ENCODE measurements around the gene RRAS.

The RRAS gene

DNA sequence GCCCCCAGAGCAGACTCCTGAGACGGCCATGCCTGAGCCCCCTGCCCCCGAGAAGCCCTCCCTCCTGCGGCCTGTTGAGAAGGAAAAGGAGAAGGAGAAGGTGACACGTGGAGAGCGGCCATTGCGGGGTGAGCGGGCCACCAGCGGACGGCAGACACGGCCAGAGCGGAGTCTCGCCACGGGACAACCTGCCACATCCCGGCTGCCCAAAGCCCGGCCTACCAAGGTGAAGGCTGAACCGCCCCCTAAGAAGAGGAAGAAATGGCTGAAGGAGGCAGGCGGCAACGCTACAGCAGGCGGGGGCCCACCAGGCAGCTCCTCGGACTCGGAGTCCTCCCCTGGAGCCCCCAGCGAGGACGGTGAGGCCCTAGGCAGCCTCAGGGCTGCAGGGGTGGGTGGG lies 24.1 kb downstream of the RRAS start:
- TF ChIP-seq, protein P1, sequence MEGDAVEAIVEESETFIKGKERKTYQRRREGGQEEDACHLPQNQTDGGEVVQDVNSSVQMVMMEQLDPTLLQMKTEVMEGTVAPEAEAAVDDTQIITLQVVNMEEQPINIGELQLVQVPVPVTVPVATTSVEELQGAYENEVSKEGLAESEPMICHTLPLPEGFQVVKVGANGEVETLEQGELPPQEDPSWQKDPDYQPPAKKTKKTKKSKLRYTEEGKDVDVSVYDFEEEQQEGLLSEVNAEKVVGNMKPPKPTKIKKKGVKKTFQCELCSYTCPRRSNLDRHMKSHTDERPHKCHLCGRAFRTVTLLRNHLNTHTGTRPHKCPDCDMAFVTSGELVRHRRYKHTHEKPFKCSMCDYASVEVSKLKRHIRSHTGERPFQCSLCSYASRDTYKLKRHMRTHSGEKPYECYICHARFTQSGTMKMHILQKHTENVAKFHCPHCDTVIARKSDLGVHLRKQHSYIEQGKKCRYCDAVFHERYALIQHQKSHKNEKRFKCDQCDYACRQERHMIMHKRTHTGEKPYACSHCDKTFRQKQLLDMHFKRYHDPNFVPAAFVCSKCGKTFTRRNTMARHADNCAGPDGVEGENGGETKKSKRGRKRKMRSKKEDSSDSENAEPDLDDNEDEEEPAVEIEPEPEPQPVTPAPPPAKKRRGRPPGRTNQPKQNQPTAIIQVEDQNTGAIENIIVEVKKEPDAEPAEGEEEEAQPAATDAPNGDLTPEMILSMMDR (IDR thresholded peaks at IDR 0.05; ENCODE audit: low read depth, low read length, missing control alignments): no peak
- no peak for DNase-seq (ENCODE audit: extremely low read depth, low read depth)
- no peak overlapping the region for H3K4me3 ChIP-seq (replicated peaks; ENCODE audit: low read depth, low read length)

DNA sequence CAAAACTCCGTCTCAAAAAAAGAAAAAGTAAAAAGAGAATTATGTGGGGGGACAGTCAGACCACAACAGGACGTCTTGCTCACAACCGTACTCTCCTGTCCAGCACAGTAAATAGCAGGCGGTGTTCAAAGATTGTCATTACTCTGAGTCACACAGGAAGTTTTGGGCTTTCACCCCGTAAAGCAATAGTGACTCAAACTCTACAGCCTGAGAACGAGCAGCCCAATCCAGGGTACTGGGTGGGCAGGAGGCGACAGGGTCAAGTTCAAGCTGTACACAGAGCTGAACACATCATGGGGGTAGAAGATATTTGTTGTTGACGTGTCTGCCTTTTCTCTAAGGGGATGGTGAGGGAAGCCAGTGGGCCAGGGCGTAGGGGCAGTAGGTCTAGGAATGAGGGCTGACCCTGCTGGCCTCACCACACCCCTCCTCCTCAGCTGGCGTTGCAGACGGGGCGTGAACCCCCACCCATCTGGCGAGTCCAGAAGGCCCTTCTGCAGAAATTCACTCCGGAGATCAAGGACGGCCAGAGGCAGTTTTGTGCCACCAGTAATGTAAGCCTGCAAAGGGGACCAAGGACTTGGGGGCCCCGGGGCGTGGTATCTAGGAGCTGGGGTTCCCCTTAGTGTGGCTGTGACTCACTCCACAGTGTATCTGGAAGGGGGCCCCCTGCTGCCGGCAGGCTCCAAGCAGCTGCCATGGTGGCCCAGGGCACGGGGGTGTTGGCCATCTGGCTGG lies 25.7 kb downstream of the RRAS start:
- peak; percentile 44 for DNase-seq (ENCODE audit: extremely low read depth, low read depth)
- H3K4me3 ChIP-seq (replicated peaks; ENCODE audit: low read depth, low read length): no peak overlapping the region
- TF ChIP-seq, protein P1 (IDR thresholded peaks at IDR 0.05; ENCODE audit: low read depth, low read length, missing control alignments): peak; percentile 24

DNA sequence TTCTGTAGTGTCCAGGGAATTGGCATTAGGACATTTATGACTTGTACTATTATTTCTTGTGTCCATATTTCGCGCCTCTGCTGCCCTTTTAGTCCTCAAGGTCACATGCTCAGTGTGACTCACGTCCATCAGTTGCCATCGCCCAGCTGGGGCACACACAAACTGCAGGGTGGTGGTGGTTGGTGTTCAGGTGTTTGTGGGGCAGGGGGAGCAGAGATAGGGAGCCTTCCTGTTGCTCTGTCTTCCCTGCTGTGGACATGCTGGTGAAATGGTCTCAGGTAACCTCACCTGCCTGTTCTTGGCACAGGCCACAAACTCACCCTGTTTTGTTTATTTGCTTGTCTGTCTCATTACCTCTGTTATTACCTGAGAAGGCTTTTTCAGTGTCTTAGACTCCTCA lies 26.6 kb downstream of the RRAS start:
- no peak overlapping the region for H3K4me3 ChIP-seq (replicated peaks; ENCODE audit: low read depth, low read length)
- no peak for DNase-seq (ENCODE audit: extremely low read depth, low read depth)
- TF ChIP-seq, protein P1 (IDR thresholded peaks at IDR 0.05; ENCODE audit: low read depth, low read length, missing control alignments): no peak

DNA sequence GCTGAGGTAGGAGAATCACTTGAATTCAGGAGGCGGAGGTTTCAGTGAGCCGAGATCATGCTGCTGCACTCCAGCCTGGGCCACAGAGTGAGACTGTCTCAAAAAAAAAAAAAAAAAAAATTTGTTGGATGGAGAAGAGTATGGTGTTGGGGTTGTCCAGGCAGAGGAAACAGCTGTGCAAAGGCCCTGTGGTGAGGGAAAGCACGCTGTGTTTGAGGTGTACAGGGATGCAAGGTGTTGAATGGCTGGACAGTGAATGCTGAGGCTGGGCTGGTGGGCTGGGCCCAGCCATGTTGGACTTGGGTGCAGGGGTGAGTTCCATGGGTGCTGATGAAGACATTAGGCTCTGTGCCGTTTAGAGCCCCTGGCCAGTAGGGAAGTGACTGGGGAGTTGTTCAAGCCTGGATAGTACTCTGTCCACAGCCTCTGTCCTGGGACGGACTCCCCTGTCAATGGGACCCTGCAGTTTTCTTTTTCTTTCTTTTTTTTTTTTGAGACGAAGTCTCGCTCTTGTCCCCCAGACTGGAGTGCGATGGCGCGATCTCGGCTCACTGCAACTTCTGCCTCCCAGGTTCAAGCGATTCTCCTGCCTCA lies 30.3 kb downstream of the RRAS start:
- TF ChIP-seq, protein P1 (IDR thresholded peaks at IDR 0.05; ENCODE audit: low read depth, low read length, missing control alignments): no peak
- no peak for DNase-seq (ENCODE audit: extremely low read depth, low read depth)
- H3K4me3 ChIP-seq (replicated peaks; ENCODE audit: low read depth, low read length): no peak overlapping the region

DNA sequence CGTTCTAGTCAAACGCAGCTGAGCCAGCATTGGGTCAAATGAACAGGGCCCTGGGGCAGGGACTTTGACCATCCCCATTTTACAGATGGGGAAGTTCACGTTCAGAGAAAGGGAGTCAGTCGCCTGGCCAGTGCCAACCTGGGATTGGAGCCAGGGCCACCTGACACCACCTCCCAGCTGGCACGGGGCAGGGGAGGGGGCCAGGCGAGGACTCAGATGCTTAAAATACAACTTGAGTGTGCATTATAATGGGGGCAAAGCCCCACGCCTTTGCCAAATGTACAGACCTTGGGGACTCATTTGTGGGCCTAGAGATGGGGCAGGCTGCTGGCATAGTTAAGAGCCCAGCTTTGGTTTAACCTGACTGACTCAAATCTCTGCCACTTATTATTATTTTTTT lies 34.3 kb downstream of the RRAS start:
- DNase-seq (ENCODE audit: extremely low read depth, low read depth): no peak
- H3K4me3 ChIP-seq (replicated peaks; ENCODE audit: low read depth, low read length): no peak overlapping the region
- TF ChIP-seq, protein P1 (IDR thresholded peaks at IDR 0.05; ENCODE audit: low read depth, low read length, missing control alignments): no peak

DNA sequence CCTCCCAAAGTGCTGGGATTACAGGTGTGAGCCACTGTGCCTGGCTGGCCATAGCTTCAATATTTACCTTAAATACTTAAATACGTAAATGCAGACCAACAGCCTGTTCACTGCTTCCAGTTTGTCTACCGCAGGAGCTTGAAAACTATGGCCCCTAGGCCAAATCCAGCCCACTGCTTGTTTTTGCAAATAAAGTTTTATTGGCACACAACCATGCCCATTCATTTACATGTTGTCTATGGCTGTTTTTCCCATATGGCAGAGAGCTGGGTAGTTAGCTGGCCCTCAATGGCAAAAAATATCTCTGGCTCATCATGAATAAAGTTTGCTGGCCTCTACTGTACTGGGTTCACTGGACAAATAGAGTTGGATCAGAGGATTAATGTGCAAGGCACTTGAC lies 37.1 kb downstream of the RRAS start:
- H3K4me3 ChIP-seq (replicated peaks; ENCODE audit: low read depth, low read length): no peak overlapping the region
- TF ChIP-seq, protein P1 (IDR thresholded peaks at IDR 0.05; ENCODE audit: low read depth, low read length, missing control alignments): no peak

More for the DNA sequence above, 37.1 kb downstream of the RRAS start:
- DNase-seq (ENCODE audit: extremely low read depth, low read depth): no peak

Data from HFF-Myc (cell line).